ENCODE measurements around the gene ARHGAP10. TPM values are rescaled to one million over a fixed set of nuclear protein-coding genes. Genes with fewer than 3 reads are reported as not detected.

ARHGAP10 gene
- total RNA-seq, 4 donors from 2014 or later = 131 to 217 (median 206) TPM

DNA sequence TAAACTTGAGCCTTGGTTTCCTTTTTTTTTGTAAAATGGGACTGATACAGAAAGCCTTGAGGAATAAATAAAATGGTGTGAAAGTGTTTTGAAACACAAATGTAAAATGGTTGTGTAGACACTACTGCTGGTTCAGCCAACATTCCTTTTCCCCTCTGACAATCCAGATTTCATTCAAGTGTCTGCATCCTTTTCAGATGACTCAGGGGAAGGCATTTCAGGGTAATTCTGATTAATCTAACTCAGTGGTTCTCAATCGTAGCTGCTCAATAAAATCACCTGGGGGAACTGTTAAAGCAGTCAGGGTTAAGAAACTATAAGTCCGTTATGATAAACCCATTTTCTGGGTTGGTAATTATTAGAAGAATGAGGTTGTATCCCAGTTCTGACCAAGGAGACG is 4.6 kb downstream of the ARHGAP10 start:
- Histone ChIP-seq H3K4me1 (peaks cover 0 to 58% (median 7%) of the 10 kb centered on the region in 4 donors), H3K36me3 (no peaks in the 10 kb centered on the region), H3K9me3 (no peaks in the 10 kb centered on the region), H3K27ac (peak overlapping the region in 2 of 4 donors; percentile 96 to 97), H3K4me3 (peak overlapping the region in 1 of 4 donors; percentile 83), H3K27me3 (no peaks in the 10 kb centered on the region)
- no peak for DNase-seq (ENCODE audit: low spot score in 2 of 2)
- WGBS, 2 donors = 49 to 51% methylated on average over 3 of the region's 3 CpGs
- TF ChIP-seq EP300 (IDR thresholded peaks at IDR 0.05) (peak in 1 of 2 donors; percentile 29), POLR2A (IDR thresholded peaks at IDR 0.05) (no peak)
- TF ChIP-seq, protein P1, sequence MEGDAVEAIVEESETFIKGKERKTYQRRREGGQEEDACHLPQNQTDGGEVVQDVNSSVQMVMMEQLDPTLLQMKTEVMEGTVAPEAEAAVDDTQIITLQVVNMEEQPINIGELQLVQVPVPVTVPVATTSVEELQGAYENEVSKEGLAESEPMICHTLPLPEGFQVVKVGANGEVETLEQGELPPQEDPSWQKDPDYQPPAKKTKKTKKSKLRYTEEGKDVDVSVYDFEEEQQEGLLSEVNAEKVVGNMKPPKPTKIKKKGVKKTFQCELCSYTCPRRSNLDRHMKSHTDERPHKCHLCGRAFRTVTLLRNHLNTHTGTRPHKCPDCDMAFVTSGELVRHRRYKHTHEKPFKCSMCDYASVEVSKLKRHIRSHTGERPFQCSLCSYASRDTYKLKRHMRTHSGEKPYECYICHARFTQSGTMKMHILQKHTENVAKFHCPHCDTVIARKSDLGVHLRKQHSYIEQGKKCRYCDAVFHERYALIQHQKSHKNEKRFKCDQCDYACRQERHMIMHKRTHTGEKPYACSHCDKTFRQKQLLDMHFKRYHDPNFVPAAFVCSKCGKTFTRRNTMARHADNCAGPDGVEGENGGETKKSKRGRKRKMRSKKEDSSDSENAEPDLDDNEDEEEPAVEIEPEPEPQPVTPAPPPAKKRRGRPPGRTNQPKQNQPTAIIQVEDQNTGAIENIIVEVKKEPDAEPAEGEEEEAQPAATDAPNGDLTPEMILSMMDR (IDR thresholded peaks at IDR 0.05) = no peak

DNA sequence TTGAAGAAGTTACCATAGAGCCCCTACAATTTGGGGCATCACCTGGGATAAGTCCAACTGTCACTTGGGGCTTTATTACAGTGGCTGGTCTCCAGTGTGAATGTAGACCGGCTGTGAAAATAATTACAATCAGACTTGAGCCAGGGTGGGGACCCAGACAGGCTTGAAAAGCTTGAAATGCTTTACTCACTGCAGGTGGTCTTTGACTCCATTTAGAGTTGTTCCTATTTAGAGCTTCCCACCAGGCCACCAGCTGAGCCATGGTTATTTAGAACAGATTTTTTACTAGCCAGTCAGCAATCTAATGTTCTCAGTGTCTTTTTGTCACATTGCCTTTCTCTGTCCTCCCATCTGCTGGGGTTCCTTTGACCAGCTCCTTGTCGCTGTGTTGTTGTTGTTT is 5.7 kb downstream of the ARHGAP10 start:
- Histone ChIP-seq H3K4me1 (peaks cover 0 to 69% (median 11%) of the 10 kb centered on the region in 4 donors), H3K9me3 (no peaks in the 10 kb centered on the region), H3K4me3 (no peak overlapping the region), H3K36me3 (no peaks in the 10 kb centered on the region), H3K27me3 (no peaks in the 10 kb centered on the region), H3K27ac (no peak overlapping the region)
- no peak for DNase-seq (ENCODE audit: low spot score in 2 of 2)
- TF ChIP-seq, protein P1 (IDR thresholded peaks at IDR 0.05) = no peak
- TF ChIP-seq EP300 (IDR thresholded peaks at IDR 0.05) (no peak), POLR2A (IDR thresholded peaks at IDR 0.05) (no peak)
- 65 to 71% methylated on average over 2 of the region's 2 CpGs for WGBS, 2 donors

DNA sequence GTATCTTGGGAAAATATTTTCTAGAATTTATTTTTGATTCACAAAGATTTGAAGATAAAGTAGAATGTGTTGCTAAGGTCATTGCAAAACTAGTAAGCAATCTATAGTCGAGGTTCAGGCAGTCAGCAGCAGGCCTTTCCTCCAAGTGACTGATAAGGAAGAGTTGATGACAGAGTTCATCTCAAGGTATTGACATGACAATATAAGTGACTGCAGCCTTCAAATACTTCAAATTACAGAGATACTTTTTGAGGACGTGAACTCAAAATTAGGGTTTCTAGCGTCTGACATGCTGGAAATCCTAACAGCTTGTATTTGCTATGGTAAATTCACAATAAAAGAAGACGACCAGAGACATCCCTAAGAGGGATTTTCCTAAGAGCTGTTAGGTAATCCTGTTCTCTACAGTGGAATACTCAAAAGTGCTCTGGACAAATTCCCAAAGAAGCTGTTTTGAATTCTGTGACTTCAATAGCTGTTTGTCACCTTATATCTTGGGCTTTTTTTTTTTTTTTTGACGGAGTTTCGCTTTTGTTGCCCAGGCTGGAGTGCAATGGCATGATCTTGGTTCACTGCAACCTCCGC is 7.4 kb downstream of the ARHGAP10 start:
- H3K27me3 ChIP-seq = no peaks in the 10 kb centered on the region
- no peaks in the 10 kb centered on the region for H3K36me3 ChIP-seq
- no peak overlapping the region for H3K4me3 ChIP-seq
- TF ChIP-seq, protein P1 (IDR thresholded peaks at IDR 0.05) = no peak
- TF ChIP-seq POLR2A (IDR thresholded peaks at IDR 0.05) (no peak), EP300 (IDR thresholded peaks at IDR 0.05) (no peak)
- H3K9me3 ChIP-seq = no peaks in the 10 kb centered on the region
- no peak overlapping the region for H3K27ac ChIP-seq
- WGBS, 2 donors = 80 to 85% methylated on average over 7 of the region's 7 CpGs
- peaks cover 0 to 80% (median 9%) of the 10 kb centered on the region in 4 donors for H3K4me1 ChIP-seq
- DNase-seq (ENCODE audit: low spot score in 2 of 2) = no peak

DNA sequence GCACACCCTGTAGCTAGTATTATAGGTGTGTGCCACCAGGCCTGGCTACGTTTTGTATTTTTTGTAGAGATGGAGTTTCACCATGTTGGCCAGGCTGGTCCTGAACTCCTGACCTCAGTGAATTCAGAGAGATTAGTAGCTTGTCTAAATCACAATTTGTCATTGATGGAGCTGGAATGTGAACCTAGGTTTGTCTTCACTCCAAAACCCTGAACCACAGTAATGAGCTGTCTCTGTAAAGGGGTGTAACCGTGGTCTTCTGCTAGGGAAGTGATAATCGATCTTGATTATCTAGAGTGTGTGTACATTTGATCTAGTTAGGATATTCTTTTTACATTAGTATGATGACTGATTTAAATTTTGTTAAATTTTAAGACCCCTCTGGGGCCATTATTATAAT is 8.3 kb downstream of the ARHGAP10 start:
- Histone ChIP-seq H3K4me1 (peaks cover 0 to 79% (median 9%) of the 10 kb centered on the region in 4 donors), H3K9me3 (no peaks in the 10 kb centered on the region), H3K4me3 (no peak overlapping the region), H3K36me3 (no peaks in the 10 kb centered on the region), H3K27ac (no peak overlapping the region), H3K27me3 (no peaks in the 10 kb centered on the region)
- TF ChIP-seq, protein P1 (IDR thresholded peaks at IDR 0.05) = no peak
- no peak for TF ChIP-seq EP300 (IDR thresholded peaks at IDR 0.05)
- no peak for DNase-seq (ENCODE audit: low spot score in 2 of 2)
- WGBS, 2 donors = 87 to 91% methylated on average over 3 of the region's 3 CpGs

DNA sequence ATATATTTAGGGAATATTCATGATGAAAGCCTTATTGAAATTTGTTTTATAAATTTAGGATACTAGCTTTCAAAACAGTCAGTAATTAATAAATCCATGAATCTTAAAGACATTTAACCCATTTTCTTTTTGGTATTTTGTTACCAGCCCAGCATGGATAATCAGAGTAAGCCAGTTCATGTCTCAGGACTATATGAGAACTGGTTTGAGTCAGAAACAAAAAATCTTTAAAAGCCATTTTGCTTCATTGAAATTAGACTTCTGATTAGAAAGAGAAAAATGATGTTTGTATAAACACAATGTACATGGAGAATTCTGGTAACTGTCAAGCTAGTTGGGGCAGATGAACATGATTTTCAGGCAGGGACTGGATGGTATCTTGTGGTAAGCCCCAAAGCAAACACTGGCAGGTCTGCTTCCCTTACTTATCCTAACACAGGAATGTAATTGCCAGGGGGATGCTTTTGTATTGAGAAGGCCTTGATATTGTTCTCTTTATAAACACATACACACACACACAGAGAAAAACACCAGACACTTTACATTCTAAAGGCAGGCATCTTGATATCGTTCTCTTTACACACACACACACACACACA is 9.4 kb downstream of the ARHGAP10 start:
- Histone ChIP-seq H3K27ac (no peak overlapping the region), H3K27me3 (no peaks in the 10 kb centered on the region), H3K9me3 (no peaks in the 10 kb centered on the region), H3K4me1 (peaks cover 0 to 70% (median 7%) of the 10 kb centered on the region in 4 donors), H3K4me3 (no peak overlapping the region), H3K36me3 (no peaks in the 10 kb centered on the region)
- TF ChIP-seq EP300 (IDR thresholded peaks at IDR 0.05) (no peak), POLR2A (IDR thresholded peaks at IDR 0.05) (no peak)
- TF ChIP-seq, protein P1 (IDR thresholded peaks at IDR 0.05) = no peak
- WGBS, 2 donors = 53 to 55% methylated on average over 1 of the region's 1 CpG
- DNase-seq (ENCODE audit: low spot score in 2 of 2) = no peak
